Brain microvascular endothelial cell (primary cell): Measurements from ENCODE around the gene C2orf66.

Experiments used
- DNase-seq: peaks from one replicate; pipeline ENCODE4 v3.0.0-alpha.2; 2020
- H3K27ac ChIP-seq: fragments of 250-450 bp; sonication (Bioruptor Pico); 2 replicates; pipeline ENCODE4 v1.5.1; 2020; ENCODE audit warnings: mild to moderate bottlenecking, moderate library complexity
- H3K27me3 ChIP-seq: fragments of 250-450 bp; sonication (Bioruptor Pico); replicated peaks from 2 replicates; pipeline ENCODE4 v1.5.1; 2020; ENCODE audit warnings: mild to moderate bottlenecking
- H3K36me3 ChIP-seq: fragments of 250-450 bp; sonication (Bioruptor Pico); replicated peaks from 2 replicates; pipeline ENCODE4 v1.5.1; 2020; ENCODE audit warnings: mild to moderate bottlenecking
- H3K4me3 ChIP-seq: 2 replicates; pipeline ENCODE4 v1.5.1; 2011; ENCODE audit warnings: low read depth, mild to moderate bottlenecking, control low read depth, low read length, moderate library complexity
- CTCF ChIP-seq: IDR thresholded peaks from 2 replicates; pipeline ENCODE4 v1.5.1; 2011; ENCODE audit warnings: low read depth, mild to moderate bottlenecking, moderate library complexity, low read length, control low read depth, inconsistent platforms; ENCODE audit errors: missing control alignments
- in situ Hi-C: cut with HindIII; loops from 2 replicates; pipeline ENCODE4 v1.10.0; 2017; ENCODE audit warnings: low sequenced_read_pairs, low pct_ligation_motif_present

Gene C2orf66

DNA sequence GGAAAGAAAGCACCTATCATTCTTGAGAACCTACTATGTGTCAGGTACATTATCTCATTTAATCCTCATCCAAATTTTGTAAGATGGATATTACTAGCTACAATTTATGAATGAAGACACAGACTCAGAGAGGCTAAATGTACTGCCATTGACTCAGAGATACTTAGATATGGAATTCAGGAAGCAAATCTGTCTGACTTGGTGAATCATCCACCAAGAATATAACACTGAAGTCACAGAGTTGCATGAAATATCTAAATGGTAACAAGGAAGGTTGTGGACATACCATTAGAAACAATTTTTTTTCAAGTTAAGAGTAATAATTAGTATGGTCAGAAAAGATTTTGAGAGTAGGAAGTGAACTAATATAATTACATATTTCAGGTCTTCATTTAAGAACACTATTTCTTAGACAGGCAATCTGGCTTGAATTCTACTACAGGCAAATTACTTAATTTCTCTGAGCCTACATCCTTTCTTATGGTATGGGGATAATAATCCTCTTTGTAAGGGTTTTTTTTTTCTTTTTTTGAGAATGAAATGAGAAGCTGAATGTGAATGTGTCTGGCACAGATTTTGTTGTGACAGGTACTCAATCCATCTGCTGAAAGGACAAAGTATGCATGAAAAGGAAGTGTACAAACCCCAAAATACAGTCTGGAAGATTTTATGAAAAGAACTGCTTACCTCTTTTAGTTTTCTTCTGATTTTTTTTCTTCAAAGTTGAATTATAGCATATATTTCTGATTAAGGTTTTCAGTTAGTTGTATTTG, 14.8 kb upstream of the C2orf66 start:
- Histone ChIP-seq H3K27me3 (no peaks in the 10 kb centered on the region), H3K27ac (peak overlapping the region; percentile 46), H3K4me3 (no peak overlapping the region), H3K36me3 (no peaks in the 10 kb centered on the region)
- in situ Hi-C loops, result no loop called here
- no peak for TF ChIP-seq CTCF
- DNase-seq, result peak; percentile 60

- in situ Hi-C loops, result no loop called here
- peak; percentile 58 for DNase-seq
Measured at GRCh38 chr2:196821195-196821594, 12.0 kb upstream of the C2orf66 start.

GRCh38 chr2:196808083-196808665, 981 bp downstream of the C2orf66 start:
- Histone ChIP-seq H3K27me3 (no peaks in the 10 kb centered on the region), H3K27ac (no peak overlapping the region), H3K4me3 (no peak overlapping the region), H3K36me3 (no peaks in the 10 kb centered on the region)
- no peak for DNase-seq
- TF ChIP-seq CTCF, result no peak
- in situ Hi-C loops, result no loop called here

More at GRCh38 chr2:196821195-196821594, 12.0 kb upstream of the C2orf66 start:
- Histone ChIP-seq H3K27me3 (no peaks in the 10 kb centered on the region), H3K36me3 (no peaks in the 10 kb centered on the region), H3K4me3 (no peak overlapping the region), H3K27ac (no peak overlapping the region)
- no peak for TF ChIP-seq CTCF

- H3K27me3 ChIP-seq, result no peaks in the 10 kb centered on the region
- no peaks in the 10 kb centered on the region for H3K36me3 ChIP-seq
- in situ Hi-C loops, result no loop called here
- no peak overlapping the region for H3K4me3 ChIP-seq
- no peak overlapping the region for H3K27ac ChIP-seq
- no peak for TF ChIP-seq CTCF
- no peak for DNase-seq
Measured at GRCh38 chr2:196804381-196804780, 4.8 kb downstream of the C2orf66 start.

DNA sequence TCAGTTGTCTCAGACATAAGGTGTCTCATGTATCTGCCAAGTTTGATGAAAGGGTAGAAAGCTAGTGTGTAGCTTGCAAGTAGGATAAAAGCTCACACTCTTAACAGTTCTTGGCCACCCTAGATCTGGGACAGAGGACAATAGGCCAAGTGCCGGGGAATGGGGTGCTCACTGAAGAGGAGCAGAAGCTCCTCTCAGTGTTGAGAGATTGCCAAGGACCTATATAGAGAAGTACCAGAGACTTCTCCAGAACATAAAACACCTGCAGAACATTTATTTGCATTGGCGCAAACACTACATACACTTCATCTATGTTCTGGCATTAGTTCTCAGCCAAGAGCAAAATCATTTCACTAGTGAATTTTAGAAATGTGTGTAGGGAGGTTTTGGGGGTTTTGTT, 6.8 kb downstream of the C2orf66 start:
- Histone ChIP-seq H3K4me3 (no peak overlapping the region), H3K27ac (no peak overlapping the region), H3K36me3 (no peaks in the 10 kb centered on the region), H3K27me3 (no peaks in the 10 kb centered on the region)
- DNase-seq, result no peak
- TF ChIP-seq CTCF, result no peak
- in situ Hi-C loops, result no loop called here
